CD4-positive, alpha-beta T cell treated with Interleukin-17A for 4 hours (primary cell): ENCODE data around the gene CYTH4.
"Not testable (repeated sequence)": the region's sequence is repeated elsewhere in the genome, so short reads cannot be mapped to it uniquely, and the experiment has no call there.

Experiments used
- DNase-seq: peaks from one replicate; pipeline ENCODE4 v3.0.0-alpha.2; 2020; ENCODE audit warnings: mixed read lengths

CYTH4 gene

GRCh38 chr22:37282385-37282677, at the start of gene CYTH4:
CYTH4 (plus strand) TSS chr22:37282508; CDS start chr22:37282570, 62 bp downstream.
- peak; percentile 87 for DNase-seq

- DNase-seq = not testable (repeated sequence)
Observed at GRCh38 chr22:37233371-37233750, 48.9 kb upstream of the CYTH4 start.

- peak; percentile 29 for DNase-seq
Observed at GRCh38 chr22:37233751-37234631, 48.3 kb upstream of the CYTH4 start.

- peak; percentile 31 for DNase-seq
Observed at GRCh38 chr22:37234736-37235711, 47.3 kb upstream of the CYTH4 start.

- no peak for DNase-seq
Observed at GRCh38 chr22:37235897-37236607, 46.3 kb upstream of the CYTH4 start.

- peak; percentile 46 for DNase-seq
Observed at GRCh38 chr22:37237371-37238268, 44.7 kb upstream of the CYTH4 start.

- DNase-seq = no peak
Observed at GRCh38 chr22:37239336-37240239, 42.7 kb upstream of the CYTH4 start.

- no peak for DNase-seq
Observed at GRCh38 chr22:37240240-37240940, 41.9 kb upstream of the CYTH4 start.

- DNase-seq = peak; percentile 42
Observed at GRCh38 chr22:37240941-37241320, 41.4 kb upstream of the CYTH4 start.

GRCh38 chr22:37241351-37242142, 40.8 kb upstream of the CYTH4 start:
- peak; percentile 70 for DNase-seq

GRCh38 chr22:37242395-37242918, 39.9 kb upstream of the CYTH4 start:
- DNase-seq = peak; percentile 92

- peak; percentile 47 for DNase-seq
Observed at GRCh38 chr22:37243402-37244113, 38.8 kb upstream of the CYTH4 start.

- DNase-seq = peak; percentile 95
Observed at GRCh38 chr22:37244114-37244921, 38.0 kb upstream of the CYTH4 start, which contains the start of gene RAC2. RAC2 (minus strand) TSS chr22:37244269; CDS start chr22:37244148, 121 bp downstream.

GRCh38 chr22:37244922-37245722, 37.2 kb upstream of the CYTH4 start:
- DNase-seq = peak; percentile 34

- DNase-seq = no peak
Observed at GRCh38 chr22:37245740-37246139, 36.6 kb upstream of the CYTH4 start.

- DNase-seq = no peak
Observed at GRCh38 chr22:37248251-37248650, 34.1 kb upstream of the CYTH4 start.
